Fibroblast of skin of left quadriceps (primary cell): ENCODE measurements around the gene XXYLT1.

Experiments used
- DNase-seq, 2 experiments: peaks; one replicate each; pipeline ENCODE4 v3.0.0-alpha.2; 2013; ENCODE audit warnings: low read depth in 2 of 2

The XXYLT1 gene

GRCh38 chr3:195131176-195131575 lies 139.8 kb downstream of the XXYLT1 start:
- no peak for DNase-seq

GRCh38 chr3:195129644-195130492 lies 141.1 kb downstream of the XXYLT1 start:
- no peak for DNase-seq

- DNase-seq, result no peak
Measured at GRCh38 chr3:195129072-195129643, 141.8 kb downstream of the XXYLT1 start.

- DNase-seq, result no peak
Measured at GRCh38 chr3:195128255-195129071, 142.5 kb downstream of the XXYLT1 start.

- DNase-seq, result no peak
Measured at GRCh38 chr3:195126056-195126605, 144.8 kb downstream of the XXYLT1 start.

- DNase-seq, result no peak
Measured at GRCh38 chr3:195125646-195126045, 145.3 kb downstream of the XXYLT1 start.

GRCh38 chr3:195124378-195124992 lies 146.5 kb downstream of the XXYLT1 start:
- DNase-seq, result no peak

- DNase-seq, result peak; percentile 46 to 59
Measured at GRCh38 chr3:195123281-195123691, 147.7 kb downstream of the XXYLT1 start.

GRCh38 chr3:195122261-195122660 lies 148.7 kb downstream of the XXYLT1 start:
- DNase-seq, result no peak

- DNase-seq, result no peak
Measured at GRCh38 chr3:195120267-195120601, 150.7 kb downstream of the XXYLT1 start.

GRCh38 chr3:195119461-195120266 lies 151.3 kb downstream of the XXYLT1 start:
- peak; percentile 58 to 66 for DNase-seq

GRCh38 chr3:195118671-195119070 lies 152.3 kb downstream of the XXYLT1 start:
- DNase-seq, result no peak

- no peak for DNase-seq
Measured at GRCh38 chr3:195117978-195118581, 152.9 kb downstream of the XXYLT1 start.

- DNase-seq, result no peak
Measured at GRCh38 chr3:195116407-195117185, 154.4 kb downstream of the XXYLT1 start.

- DNase-seq, result no peak
Measured at GRCh38 chr3:195115600-195116406, 155.2 kb downstream of the XXYLT1 start.

- no peak for DNase-seq
Measured at GRCh38 chr3:195114786-195115599, 156.0 kb downstream of the XXYLT1 start.

- no peak for DNase-seq
Measured at GRCh38 chr3:195113536-195114425, 157.2 kb downstream of the XXYLT1 start.
